SIG-M5 treated with dmso at 0.1 percent for 504 hours (cell line): Measurements from ENCODE around the gene CCDC60.

Experiments
- DNase-seq: peaks from one replicate; lab custom pipeline; 2025; ENCODE audit not compliant: unreplicated experiment; lab: John Stamatoyannopoulos, UW

The CCDC60 gene

GRCh38 chr12:119334430-119335170 is at the start of gene CCDC60:
TSS of gene CCDC60 (plus strand) at chr12:119334729. CDS start at chr12:119335177, 448 bp downstream.
- no peak for DNase-seq

GRCh38 chr12:119288576-119288975 is 46.0 kb upstream of the CCDC60 start:
- DNase-seq, result no peak

- DNase-seq, result no peak
These were observed 41.5 kb upstream of the CCDC60 start for GRCh38 chr12:119292893-119293630.

GRCh38 chr12:119294211-119294610 is 40.3 kb upstream of the CCDC60 start:
- no peak for DNase-seq

- DNase-seq, result no peak
These were observed 38.0 kb upstream of the CCDC60 start for GRCh38 chr12:119296535-119296934.

GRCh38 chr12:119299130-119299529 is 35.4 kb upstream of the CCDC60 start:
- no peak for DNase-seq

GRCh38 chr12:119301379-119301778 is 33.1 kb upstream of the CCDC60 start:
- peak; percentile 31 for DNase-seq

GRCh38 chr12:119302451-119303080 is 32.0 kb upstream of the CCDC60 start:
- no peak for DNase-seq

GRCh38 chr12:119306593-119306992 is 27.9 kb upstream of the CCDC60 start:
- no peak for DNase-seq

- DNase-seq, result no peak
These were observed 26.8 kb upstream of the CCDC60 start for GRCh38 chr12:119307747-119308146.

GRCh38 chr12:119308708-119309456 is 25.6 kb upstream of the CCDC60 start:
- DNase-seq, result no peak

GRCh38 chr12:119311878-119312277 is 22.7 kb upstream of the CCDC60 start:
- no peak for DNase-seq

- DNase-seq, result no peak
These were observed 21.6 kb upstream of the CCDC60 start for GRCh38 chr12:119312904-119313303.

- DNase-seq, result no peak
These were observed 20.2 kb upstream of the CCDC60 start for GRCh38 chr12:119314290-119314689.

- DNase-seq, result no peak
These were observed 14.9 kb upstream of the CCDC60 start for GRCh38 chr12:119319638-119320037.

- DNase-seq, result no peak
These were observed 13.9 kb upstream of the CCDC60 start for GRCh38 chr12:119320678-119321077.

GRCh38 chr12:119322301-119322723 is 12.2 kb upstream of the CCDC60 start:
- no peak for DNase-seq

- DNase-seq, result no peak
These were observed 8.7 kb upstream of the CCDC60 start for GRCh38 chr12:119325813-119326212.

GRCh38 chr12:119326341-119326740 is 8.2 kb upstream of the CCDC60 start:
- DNase-seq, result no peak

- no peak for DNase-seq
These were observed 7.1 kb upstream of the CCDC60 start for GRCh38 chr12:119327471-119327870.

- DNase-seq, result peak; percentile 22
These were observed 6.4 kb upstream of the CCDC60 start for GRCh38 chr12:119328111-119328510.
